ENCODE results near the gene SON. TPM values are rescaled to one million over a fixed set of nuclear protein-coding genes. Genes with fewer than 3 reads are reported as not detected.
"Not testable (repeated sequence)": the region's sequence is repeated elsewhere in the genome, so short reads cannot be mapped to it uniquely, and the experiment has no call there.

SON gene
- polyA plus RNA-seq, 1 donor = 447 TPM

DNA sequence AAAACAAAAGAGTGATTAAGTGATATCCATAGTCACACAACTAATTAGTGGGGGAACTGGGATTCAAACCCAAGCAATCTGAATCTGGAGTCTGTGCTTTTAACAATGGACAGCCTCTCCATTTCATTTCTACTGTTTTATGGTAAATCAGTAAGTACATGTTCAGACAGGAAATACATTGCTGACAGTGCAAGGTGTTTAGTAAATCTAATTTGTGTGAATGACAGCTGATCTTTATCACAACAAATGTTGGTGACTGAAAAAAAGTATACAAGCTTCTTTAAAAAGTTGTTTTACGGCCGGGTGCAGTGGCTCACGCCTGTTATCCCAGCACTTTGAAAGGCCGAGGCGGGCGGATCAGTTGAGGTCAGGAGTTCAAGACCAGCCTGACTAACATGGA lies 25.1 kb downstream of the SON start:
- no peak for DNase-seq

DNA sequence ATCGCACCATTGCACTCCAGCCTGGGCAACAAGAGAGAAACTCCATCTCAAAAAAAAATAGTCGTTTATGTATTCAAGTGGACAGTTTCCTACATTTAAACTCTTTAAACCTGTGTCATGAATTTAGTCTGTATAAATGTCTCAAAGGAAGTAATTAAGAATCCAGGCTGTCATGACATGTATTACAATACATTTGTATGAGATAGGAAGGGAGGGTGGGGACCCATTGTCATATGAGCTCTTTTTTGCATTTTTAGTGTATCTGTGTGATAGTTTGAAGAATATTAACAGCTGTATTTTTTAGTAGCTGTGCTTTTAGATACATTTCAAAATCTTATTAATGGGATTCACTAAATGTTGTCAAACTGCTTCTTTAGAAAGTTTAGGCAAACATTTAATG lies 25.6 kb downstream of the SON start:
- no peak for DNase-seq

DNA sequence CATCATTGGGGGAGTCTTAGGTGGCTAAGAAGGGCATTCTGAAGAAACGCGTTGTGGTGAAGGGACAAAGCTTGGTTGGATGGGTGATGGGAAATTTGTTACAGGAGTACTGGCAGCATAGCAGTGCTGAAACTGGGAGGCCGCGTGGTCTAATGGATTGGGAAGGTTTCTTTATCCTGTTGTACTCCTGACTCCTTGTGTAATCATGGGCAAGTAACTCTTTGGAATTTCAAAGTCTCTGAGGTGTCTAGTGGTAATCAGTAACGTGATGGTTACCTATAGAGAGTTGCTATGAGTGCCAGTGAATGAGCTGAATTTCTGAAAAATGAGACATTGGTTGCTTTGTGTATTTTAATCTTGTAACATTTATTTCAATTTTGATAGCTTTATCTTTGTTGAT lies 27.2 kb downstream of the SON start:
- no peak for DNase-seq

- DNase-seq = no peak
Observed at GRCh38 chr21:33572350-33572749, 29.5 kb downstream of the SON start.

DNA sequence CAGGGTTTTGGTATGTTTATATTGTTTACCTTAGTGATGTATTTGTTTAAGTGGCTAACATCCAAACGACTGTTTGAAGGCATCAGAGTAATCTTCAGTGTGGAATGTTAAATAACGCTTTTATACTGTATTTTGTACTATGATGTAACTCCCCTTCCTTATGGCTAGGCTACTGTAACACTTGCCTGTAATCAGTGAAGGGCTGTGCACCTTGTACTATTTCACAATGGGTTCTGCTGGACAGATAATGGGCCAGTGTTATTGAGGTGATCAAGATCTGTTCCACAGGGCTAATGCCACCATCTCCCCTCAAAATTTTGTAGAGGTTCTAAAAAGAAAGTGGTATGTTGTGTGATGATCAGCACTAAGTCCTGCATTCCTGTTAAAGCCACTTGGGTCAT lies 33.9 kb downstream of the SON start:
- not testable (repeated sequence) for DNase-seq

DNA sequence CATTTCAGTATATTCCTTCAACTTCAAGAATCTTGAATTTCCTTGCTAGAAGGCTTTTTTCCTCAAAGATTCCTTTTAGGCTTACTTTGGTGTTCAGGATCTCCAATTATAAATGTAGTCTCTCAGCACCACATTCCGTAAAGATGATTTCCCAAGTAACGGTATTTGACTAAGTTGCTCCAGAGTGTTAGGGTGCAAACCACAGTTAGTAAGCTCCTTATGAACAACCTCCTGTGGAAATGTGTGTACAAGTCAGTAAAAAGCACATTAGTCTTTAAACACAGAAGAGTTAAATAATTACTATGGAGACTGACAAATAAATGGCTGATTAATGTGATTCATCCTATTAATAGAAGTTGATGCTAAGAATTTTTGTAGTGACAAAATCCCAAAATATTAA lies 35.4 kb downstream of the SON start:
- DNase-seq = no peak

GRCh38 chr21:33578959-33579542 lies 36.2 kb downstream of the SON start:
- DNase-seq = no peak

DNA sequence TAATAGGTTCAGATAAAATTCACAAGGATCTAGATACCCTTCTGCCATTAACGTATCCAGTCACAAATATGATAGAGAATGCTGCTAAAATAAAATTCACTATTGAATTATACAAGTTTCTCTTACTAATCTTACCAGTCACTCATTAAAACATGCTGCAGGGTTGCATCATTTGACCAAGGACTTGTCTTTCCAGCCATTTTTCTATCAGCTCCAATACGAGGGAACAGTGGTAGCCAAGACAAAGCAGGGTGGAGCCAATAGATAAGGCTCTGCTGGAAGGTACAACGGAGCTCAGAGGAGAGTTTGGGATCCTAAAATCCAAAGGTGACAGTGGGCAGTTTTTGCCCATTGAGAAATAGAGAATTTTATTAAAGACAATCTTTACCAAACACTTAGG lies 41.6 kb downstream of the SON start:
- DNase-seq = no peak

DNA sequence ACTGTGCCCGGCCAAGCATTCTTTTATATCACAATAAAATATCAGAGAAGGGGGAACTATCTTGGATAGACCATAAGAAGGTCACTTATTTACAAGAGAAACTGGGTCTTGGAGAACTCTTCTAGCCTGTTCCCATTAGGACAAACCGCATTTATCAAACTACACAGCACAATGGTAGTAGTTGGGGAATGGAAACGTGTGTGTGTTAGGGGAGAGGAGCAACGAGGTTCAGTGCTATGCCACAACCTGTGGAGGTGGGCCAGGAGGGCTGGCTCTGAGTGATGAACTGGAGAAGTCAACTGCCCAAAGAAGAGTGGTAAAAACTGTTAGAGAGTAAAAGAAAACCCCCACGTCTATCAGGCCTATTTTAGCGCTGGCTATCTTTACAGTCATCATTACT lies 44.1 kb downstream of the SON start:
- no peak for DNase-seq

DNA sequence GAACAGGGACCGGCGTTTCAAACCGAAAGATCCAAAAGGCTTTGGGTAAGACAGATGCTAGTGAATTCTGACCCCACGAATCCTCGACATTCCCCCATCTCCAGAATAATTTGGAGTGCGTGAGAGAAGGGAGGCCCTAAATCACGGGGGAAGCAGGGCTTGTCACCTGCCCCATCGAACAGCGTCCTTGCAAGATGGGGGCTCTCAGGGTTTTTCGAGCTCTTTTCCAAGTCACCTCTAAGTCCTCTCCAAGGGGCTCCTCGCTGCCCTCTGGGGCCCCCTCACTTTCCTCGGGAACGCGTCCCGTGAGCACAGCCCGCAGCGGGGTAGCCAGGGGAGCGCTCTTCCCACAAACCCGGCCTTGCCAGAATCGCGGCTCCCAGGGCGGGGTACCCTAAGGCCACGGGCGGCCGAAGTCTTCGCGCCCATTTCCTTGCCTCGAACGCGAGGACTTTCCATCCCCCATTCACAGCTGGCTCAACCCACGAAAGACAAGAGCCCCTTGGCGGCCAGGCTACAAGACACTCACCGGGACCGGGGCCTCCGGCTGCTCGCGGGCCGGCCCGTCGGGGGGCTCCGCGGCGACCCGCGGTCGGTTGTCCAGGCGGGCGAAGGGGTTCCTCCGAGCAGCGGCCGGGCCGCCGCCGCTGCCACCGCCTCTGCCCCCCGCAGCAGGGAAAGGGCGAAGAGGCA lies 45.1 kb downstream of the SON start:
- peak; percentile 33 for DNase-seq

DNA sequence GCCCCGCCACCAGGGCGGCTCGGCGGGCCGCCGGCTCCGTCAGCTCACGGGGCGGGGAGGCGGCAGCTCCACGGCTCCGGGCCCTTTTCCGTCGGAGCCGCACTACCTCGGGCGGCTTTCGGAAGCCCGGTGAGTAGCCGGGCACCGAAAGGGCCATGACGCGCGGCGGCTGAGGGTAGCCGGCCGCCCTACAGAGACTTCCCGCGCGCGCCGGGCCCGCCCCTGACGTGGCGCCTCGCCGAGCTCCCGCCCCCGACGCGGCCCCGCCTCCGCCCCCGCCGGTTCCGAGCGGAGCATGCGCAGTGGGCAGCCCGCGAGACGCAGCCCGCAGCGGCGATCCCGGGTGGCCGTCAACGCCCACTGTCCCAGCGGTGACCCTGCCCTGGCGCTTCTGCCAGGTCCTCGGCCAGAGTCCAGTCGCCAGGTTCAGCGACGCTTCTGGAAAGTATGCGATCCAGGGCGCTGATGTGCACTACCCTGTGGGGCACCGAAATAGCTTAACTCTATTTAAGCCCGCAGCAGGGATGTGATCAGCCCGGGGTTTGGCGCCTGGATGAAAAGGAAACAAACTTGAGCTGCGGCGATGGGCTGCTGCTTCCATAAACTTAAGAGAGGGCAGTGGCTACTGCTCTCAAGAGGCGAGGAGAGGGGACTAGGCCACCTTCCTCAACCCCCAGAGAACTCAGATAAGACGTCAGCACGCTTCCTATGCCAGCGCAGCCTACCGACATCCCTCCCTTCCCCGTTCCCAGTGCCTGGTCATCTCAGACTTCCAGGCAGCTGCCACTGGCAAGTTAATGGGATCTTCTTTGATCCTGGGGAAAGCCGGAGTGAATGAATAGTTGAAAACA lies 45.9 kb downstream of the SON start, which contains the start of gene DONSON:
DONSON (minus strand) TSS at position 200 of the 851 bp plus-strand sequence; CDS start at position 157, 43 bp downstream.
- DNase-seq = peak; percentile 88

DNA sequence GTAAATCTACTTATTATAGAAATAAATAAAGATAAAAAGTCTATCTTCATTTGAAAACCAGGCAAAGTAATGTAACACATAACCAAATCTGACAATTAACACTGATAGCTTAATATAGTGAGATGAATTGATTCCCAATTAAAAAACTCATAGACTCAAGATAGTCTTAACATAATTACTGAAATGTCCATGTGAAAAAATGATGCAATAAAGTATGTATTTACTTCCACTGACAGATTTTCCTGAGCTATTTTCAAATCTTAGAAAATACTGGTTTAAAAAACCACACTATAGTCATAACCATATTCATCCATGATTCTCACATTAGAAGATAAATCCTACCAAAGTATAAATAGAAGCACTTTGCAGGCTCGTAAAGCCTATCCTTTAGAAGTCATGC lies 55.2 kb downstream of the SON start:
- no peak for DNase-seq

- no peak for DNase-seq
Observed at GRCh38 chr21:33608559-33608958, 65.7 kb downstream of the SON start.

GRCh38 chr21:33611006-33611744 lies 68.3 kb downstream of the SON start:
- no peak for DNase-seq

DNA sequence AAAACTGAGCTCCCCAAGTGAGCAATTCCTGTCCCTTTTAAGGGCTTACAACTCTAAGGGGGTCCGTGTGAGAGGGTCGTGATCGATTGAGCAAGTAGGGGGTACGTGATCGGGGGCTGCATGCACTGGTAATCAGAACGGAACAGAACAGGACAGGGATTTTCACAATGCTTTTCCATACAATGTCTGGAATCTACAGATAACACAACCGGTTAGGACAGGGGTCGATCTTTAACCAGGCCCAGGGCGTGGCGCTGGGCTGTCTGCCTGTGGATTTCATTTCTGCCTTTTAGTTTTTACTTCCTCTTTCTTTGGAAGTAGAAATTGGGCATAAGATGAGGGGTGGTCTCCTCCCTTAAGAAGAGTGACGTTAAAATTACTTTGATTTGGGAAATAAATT lies 74.7 kb downstream of the SON start:
- DNase-seq = not testable (repeated sequence)

DNA sequence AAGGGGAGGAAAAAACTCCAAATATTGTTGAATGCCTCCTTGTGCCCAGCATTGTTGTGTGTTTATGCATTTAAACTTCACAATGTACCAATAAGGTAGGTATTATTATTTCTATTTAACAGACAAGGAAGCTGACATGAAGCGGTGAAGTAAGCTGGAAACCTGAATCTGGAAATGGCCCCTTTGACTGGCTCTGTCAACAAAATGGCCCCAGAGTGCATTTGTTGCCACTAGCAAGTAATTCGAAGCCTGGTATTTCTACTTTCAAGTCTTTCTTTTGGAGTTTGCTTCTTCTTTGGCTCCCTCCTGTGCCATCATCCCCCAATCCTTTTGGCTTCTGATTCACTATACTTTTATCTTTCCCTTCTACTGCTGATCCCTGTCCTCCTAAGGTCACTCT lies 75.6 kb downstream of the SON start:
- DNase-seq = no peak

DNA sequence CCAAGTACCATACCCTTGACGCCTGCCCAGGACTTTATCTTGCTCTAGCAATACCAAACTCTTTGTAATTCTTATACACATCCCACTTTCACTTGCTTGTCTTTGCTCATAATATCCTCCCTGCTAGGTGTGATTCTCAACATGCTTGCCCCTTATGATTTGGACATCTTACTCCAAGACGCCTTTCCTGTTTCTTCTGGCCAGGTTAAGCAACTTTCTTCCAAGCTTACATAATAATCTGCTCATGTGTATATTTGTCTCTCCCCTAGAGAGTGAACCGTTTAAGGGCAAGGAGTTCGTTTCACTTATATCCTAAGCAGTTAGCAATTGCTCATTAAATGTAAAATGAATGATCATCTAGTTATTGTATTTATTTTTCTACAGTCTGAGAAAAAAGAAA lies 76.9 kb downstream of the SON start:
- no peak for DNase-seq

DNA sequence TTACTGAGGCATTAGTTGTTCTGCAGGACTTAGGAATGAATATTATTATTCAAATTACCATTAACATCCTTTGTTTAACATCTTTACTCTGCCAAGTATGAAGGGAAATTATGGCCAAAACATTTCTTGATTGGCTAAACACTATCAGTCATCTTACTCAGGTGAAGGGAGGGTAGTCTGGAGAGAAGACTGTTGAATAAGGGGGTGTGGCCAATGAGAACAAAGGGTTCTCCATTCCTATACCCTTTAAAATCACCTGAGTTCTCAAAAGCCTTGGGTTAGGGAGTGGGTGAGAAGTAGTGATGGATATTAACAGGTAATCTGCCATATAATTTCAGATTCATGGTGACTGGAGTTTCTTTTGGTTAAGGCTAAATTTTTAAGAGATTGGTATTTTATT lies 79.4 kb downstream of the SON start:
- DNase-seq = no peak

GRCh38 chr21:33626151-33626550 lies 83.3 kb downstream of the SON start:
- not testable (repeated sequence) for DNase-seq

Data from left kidney (tissue), 2 donors.